DMS 273 (cell line): ENCODE measurements around the gene OBSCN.
A peak's percentile ranks its signal among the peaks of the same experiment; 100 is the strongest.

ENCODE experiments used
- DNase-seq: peaks from one replicate; lab custom pipeline; 2025; ENCODE audit not compliant: unreplicated experiment; lab: John Stamatoyannopoulos, UW

The OBSCN gene

GRCh38 chr1:228304225-228304624, 96.4 kb downstream of the OBSCN start:
- no peak for DNase-seq

- DNase-seq: no peak
Observed at GRCh38 chr1:228304766-228305395, 97.0 kb downstream of the OBSCN start.

- DNase-seq: no peak
Observed at GRCh38 chr1:228305721-228306152, 97.9 kb downstream of the OBSCN start.

- DNase-seq: peak; percentile 71
Observed at GRCh38 chr1:228306275-228307217, 98.7 kb downstream of the OBSCN start.

- DNase-seq: no peak
Observed at GRCh38 chr1:228307218-228308023, 99.6 kb downstream of the OBSCN start.

GRCh38 chr1:228308085-228308601, 100.3 kb downstream of the OBSCN start:
- DNase-seq: no peak

GRCh38 chr1:228308628-228309325, 100.9 kb downstream of the OBSCN start:
- DNase-seq: peak; percentile 30

GRCh38 chr1:228309326-228310067, 101.7 kb downstream of the OBSCN start:
- no peak for DNase-seq

- no peak for DNase-seq
Observed at GRCh38 chr1:228310162-228310792, 102.4 kb downstream of the OBSCN start.

GRCh38 chr1:228311091-228311490, 103.2 kb downstream of the OBSCN start:
- no peak for DNase-seq

GRCh38 chr1:228312136-228312764, 104.4 kb downstream of the OBSCN start:
- no peak for DNase-seq

- DNase-seq: no peak
Observed at GRCh38 chr1:228313536-228314277, 105.9 kb downstream of the OBSCN start.

- DNase-seq: no peak
Observed at GRCh38 chr1:228314315-228314657, 106.4 kb downstream of the OBSCN start.

- DNase-seq: no peak
Observed at GRCh38 chr1:228314658-228315483, 107.0 kb downstream of the OBSCN start.

GRCh38 chr1:228315484-228315944, 107.7 kb downstream of the OBSCN start:
- no peak for DNase-seq

- DNase-seq: no peak
Observed at GRCh38 chr1:228315945-228316588, 108.2 kb downstream of the OBSCN start.
